HEK293T (cell line): ENCODE data around the gene SLC25A34.

Source experiments
- CTCF ChIA-PET: fragments of 350-600 bp; formaldehyde crosslinking; extraction: SDS; loops from one replicate; lab custom pipeline; 2021; ENCODE audit warnings: antibody characterized with exemption, inconsistent platforms; lab: Yijun Ruan, JAX
- POLR2A ChIA-PET: fragments of 350-600 bp; formaldehyde crosslinking; extraction: SDS; loops from one replicate; lab custom pipeline; 2020; ENCODE audit warnings: antibody characterized with exemption, inconsistent platforms; lab: Yijun Ruan, JAX
- DNase-seq: peaks from one replicate; pipeline ENCODE4 v3.0.0; 2012; ENCODE audit warnings: mixed read lengths; ENCODE audit errors: extremely low spot score
- ARNT ChIP-seq: fragments of 450-650 bp; IDR thresholded peaks from 2 replicates; pipeline ENCODE4 v1.6.1; 2017; ENCODE audit warnings: mild to moderate bottlenecking
- BHLHE40 ChIP-seq: fragments of 450-650 bp; IDR thresholded peaks from 2 replicates; pipeline ENCODE4 v1.6.1; 2016; ENCODE audit warnings: mild to moderate bottlenecking, moderate library complexity, borderline replicate concordance
- CTBP1 ChIP-seq: fragments of 450-650 bp; IDR thresholded peaks from 2 replicates; pipeline ENCODE4 v1.6.1; 2016; ENCODE audit warnings: borderline replicate concordance
- ELF4 ChIP-seq: fragments of 450-650 bp; IDR thresholded peaks from 2 replicates; pipeline ENCODE4 v1.6.1; 2017; ENCODE audit warnings: antibody characterized with exemption
- FOXA1 ChIP-seq: fragments of 450-650 bp; IDR thresholded peaks from 2 replicates; pipeline ENCODE4 v1.6.1; 2016; ENCODE audit warnings: mild to moderate bottlenecking
- FOXK2 ChIP-seq: fragments of 450-650 bp; IDR thresholded peaks from 2 replicates; pipeline ENCODE4 v1.6.1; 2016; ENCODE audit warnings: mild to moderate bottlenecking
- FOXM1 ChIP-seq: fragments of 450-650 bp; IDR thresholded peaks from 2 replicates; pipeline ENCODE4 v1.6.1; 2017; ENCODE audit warnings: mild to moderate bottlenecking, borderline replicate concordance
- HDGF ChIP-seq: fragments of 450-650 bp; IDR thresholded peaks from 2 replicates; pipeline ENCODE4 v1.6.1; 2017; ENCODE audit warnings: antibody characterized with exemption, borderline replicate concordance
- L3MBTL2 ChIP-seq: fragments of 450-650 bp; conservative IDR thresholded peaks from 2 replicates; pipeline ENCODE4 v1.6.1; 2016; ENCODE audit warnings: mild to moderate bottlenecking
- LEF1 ChIP-seq: fragments of 450-650 bp; IDR thresholded peaks from 2 replicates; pipeline ENCODE4 v1.6.1; 2017; ENCODE audit warnings: mild to moderate bottlenecking, borderline replicate concordance
- NFRKB ChIP-seq: fragments of 450-650 bp; IDR thresholded peaks from 2 replicates; pipeline ENCODE4 v1.6.1; 2016; ENCODE audit warnings: mild to moderate bottlenecking, moderate library complexity
- SP1 ChIP-seq: fragments of 450-650 bp; IDR thresholded peaks from 2 replicates; pipeline ENCODE4 v1.6.1; 2017
- SUZ12 ChIP-seq: fragments of 450-650 bp; IDR thresholded peaks from 2 replicates; pipeline ENCODE4 v1.6.1; 2016; ENCODE audit warnings: mild to moderate bottlenecking
- TARDBP ChIP-seq: fragments of 450-650 bp; IDR thresholded peaks from 2 replicates; pipeline ENCODE4 v1.6.1; 2016
- ZNF384 ChIP-seq: fragments of 450-650 bp; IDR thresholded peaks from 2 replicates; pipeline ENCODE4 v1.6.1; 2016
- TF ChIP-seq, protein P1 (sequence below): fragments of 450-650 bp; IDR thresholded peaks from 2 replicates; pipeline ENCODE4 v1.6.1; 2016

SLC25A34 gene

GRCh38 chr1:15723631-15724246 is 12.3 kb upstream of the SLC25A34 start:
- CTCF ChIA-PET: interaction anchor here (1.7 kb wide), 1 partner anchor 18 kb away, joined by 5 read pairs; no protein-coding TSS in a partner anchor

GRCh38 chr1:15724949-15725880 is 10.8 kb upstream of the SLC25A34 start:
- CTCF ChIA-PET: no interaction called here
- no peak for DNase-seq
- POLR2A ChIA-PET: no interaction called here
- TF ChIP-seq ZNF384 (no peak), FOXK2 (no peak), BHLHE40 (no peak), TARDBP (no peak), ARNT (no peak), L3MBTL2 (no peak), SP1 (no peak), LEF1 (no peak), ELF4 (no peak), NFRKB (no peak), CTBP1 (no peak), FOXM1 (no peak), FOXA1 (no peak), HDGF (no peak), SUZ12 (no peak)
- TF ChIP-seq, protein P1, sequence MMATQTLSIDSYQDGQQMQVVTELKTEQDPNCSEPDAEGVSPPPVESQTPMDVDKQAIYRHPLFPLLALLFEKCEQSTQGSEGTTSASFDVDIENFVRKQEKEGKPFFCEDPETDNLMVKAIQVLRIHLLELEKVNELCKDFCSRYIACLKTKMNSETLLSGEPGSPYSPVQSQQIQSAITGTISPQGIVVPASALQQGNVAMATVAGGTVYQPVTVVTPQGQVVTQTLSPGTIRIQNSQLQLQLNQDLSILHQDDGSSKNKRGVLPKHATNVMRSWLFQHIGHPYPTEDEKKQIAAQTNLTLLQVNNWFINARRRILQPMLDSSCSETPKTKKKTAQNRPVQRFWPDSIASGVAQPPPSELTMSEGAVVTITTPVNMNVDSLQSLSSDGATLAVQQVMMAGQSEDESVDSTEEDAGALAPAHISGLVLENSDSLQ: no peak

More at GRCh38 chr1:15723631-15724246, 12.3 kb upstream of the SLC25A34 start:
- TF ChIP-seq FOXK2: no peak
- TF ChIP-seq L3MBTL2: no peak
- no peak for TF ChIP-seq CTBP1
- TF ChIP-seq ELF4: no peak
- no peak for TF ChIP-seq FOXM1
- no peak for TF ChIP-seq SUZ12
- TF ChIP-seq, protein P1: no peak
- TF ChIP-seq FOXA1: no peak
- no peak for TF ChIP-seq SP1
- no peak for TF ChIP-seq ARNT
- TF ChIP-seq ZNF384: no peak
- no peak for TF ChIP-seq NFRKB
- no peak for TF ChIP-seq LEF1
- TF ChIP-seq HDGF: no peak
- TF ChIP-seq BHLHE40: no peak
- TF ChIP-seq TARDBP: no peak
- DNase-seq: no peak
- POLR2A ChIA-PET: no interaction called here

DNA sequence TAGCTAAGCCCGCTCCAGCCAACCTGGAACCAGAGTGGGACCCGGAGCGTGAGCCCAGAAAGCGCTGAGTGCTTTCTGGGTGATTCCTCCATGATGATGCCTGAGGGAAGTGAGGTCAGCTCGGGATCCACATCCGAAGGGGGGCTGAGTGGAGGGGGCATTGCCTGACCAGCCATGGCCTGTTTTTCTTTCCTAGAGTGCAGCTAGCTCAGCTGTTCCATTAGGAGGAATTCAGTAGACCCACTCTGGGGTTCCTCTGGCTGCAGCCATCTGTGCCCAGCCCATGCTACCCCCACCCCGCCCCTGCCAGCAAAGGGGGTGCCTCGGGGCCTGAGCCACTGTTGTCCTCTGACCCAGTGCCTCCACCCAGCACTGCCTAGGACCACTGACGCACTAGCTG is 9.6 kb upstream of the SLC25A34 start:
- TF ChIP-seq FOXK2: no peak
- ChIA-PET CTCF (no interaction called here), POLR2A (no interaction called here)
- DNase-seq: no peak

DNA sequence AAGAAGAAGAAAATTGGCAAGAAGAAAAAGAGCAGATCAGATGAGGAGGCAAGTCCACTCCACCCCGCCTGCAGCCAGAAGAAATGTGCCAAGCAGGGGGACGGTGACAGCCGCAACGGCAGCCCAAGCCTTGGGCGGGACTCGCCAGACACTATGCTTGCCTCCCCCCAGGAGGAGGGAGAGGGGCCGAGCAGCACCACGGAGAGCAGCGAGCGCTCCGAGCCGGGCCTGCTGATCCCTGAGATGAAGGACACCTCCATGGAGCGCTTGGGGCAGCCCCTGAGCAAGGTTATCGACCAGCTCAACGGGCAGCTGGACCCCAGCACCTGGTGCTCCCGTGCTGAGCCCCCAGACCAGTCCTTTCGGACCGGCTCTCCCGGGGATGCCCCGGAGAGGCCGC is 9.0 kb upstream of the SLC25A34 start:
- CTCF ChIA-PET: no interaction called here

GRCh38 chr1:15727424-15727823 is 8.6 kb upstream of the SLC25A34 start:
- TF ChIP-seq ELF4: no peak
- TF ChIP-seq L3MBTL2: no peak
- TF ChIP-seq SUZ12: no peak
- DNase-seq: no peak
- POLR2A ChIA-PET: no interaction called here
- CTCF ChIA-PET: no interaction called here

More for the DNA sequence above, 9.0 kb upstream of the SLC25A34 start:
- POLR2A ChIA-PET: no interaction called here
- TF ChIP-seq ZNF384 (no peak), SUZ12 (no peak)
- TF ChIP-seq, protein P1: no peak
- no peak for DNase-seq

GRCh38 chr1:15727866-15728534 is 8.1 kb upstream of the SLC25A34 start:
- ChIA-PET CTCF (no interaction called here), POLR2A (no interaction called here)
- TF ChIP-seq HDGF: no peak
- no peak for TF ChIP-seq LEF1
- TF ChIP-seq ZNF384: no peak
- TF ChIP-seq L3MBTL2: no peak
- no peak for DNase-seq
